COLO829 (cell line): ENCODE results near the gene CPNE7.
"Not testable (repeated sequence)": the region's sequence is repeated elsewhere in the genome, so short reads cannot be mapped to it uniquely, and the experiment has no call there.

Experiments used
- DNase-seq: peaks from one replicate; pipeline ENCODE4 v3.0.0; 2012; ENCODE audit warnings: low spot score

Gene CPNE7

GRCh38 chr16:89567656-89568594 is 7.6 kb upstream of the CPNE7 start:
- no peak for DNase-seq

GRCh38 chr16:89569506-89570341 is 5.8 kb upstream of the CPNE7 start:
- no peak for DNase-seq

GRCh38 chr16:89570342-89570923 is 5.1 kb upstream of the CPNE7 start:
- DNase-seq: no peak

- DNase-seq: not testable (repeated sequence)
Measured at GRCh38 chr16:89570983-89571598, 4.5 kb upstream of the CPNE7 start.

GRCh38 chr16:89571636-89572035 is 3.9 kb upstream of the CPNE7 start:
- DNase-seq: no peak

GRCh38 chr16:89572073-89572484 is 3.5 kb upstream of the CPNE7 start:
- no peak for DNase-seq

- no peak for DNase-seq
Measured at GRCh38 chr16:89572485-89573205, 2.9 kb upstream of the CPNE7 start.

GRCh38 chr16:89573826-89574680 is 1.5 kb upstream of the CPNE7 start:
- no peak for DNase-seq

GRCh38 chr16:89574681-89575246 is 794 bp upstream of the CPNE7 start:
- no peak for DNase-seq

GRCh38 chr16:89576153-89577054 is 846 bp downstream of the CPNE7 start:
- no peak for DNase-seq

GRCh38 chr16:89577055-89577759 is 1.6 kb downstream of the CPNE7 start:
- no peak for DNase-seq

GRCh38 chr16:89579351-89579750 is 3.8 kb downstream of the CPNE7 start:
- DNase-seq: no peak

- DNase-seq: peak; percentile 45
Measured at GRCh38 chr16:89581045-89581695, 5.6 kb downstream of the CPNE7 start.

GRCh38 chr16:89581861-89582563 is 6.5 kb downstream of the CPNE7 start:
- DNase-seq: no peak

- DNase-seq: no peak
Measured at GRCh38 chr16:89582614-89583196, 7.1 kb downstream of the CPNE7 start.

- DNase-seq: no peak
Measured at GRCh38 chr16:89583197-89583894, 7.8 kb downstream of the CPNE7 start.
